ENCODE results near the gene CES2. TPM values are rescaled to one million over a fixed set of nuclear protein-coding genes. Genes with fewer than 3 reads are reported as not detected.
A peak's percentile ranks its signal among the peaks of the same experiment; 100 is the strongest.
"Not testable (repeated sequence)": the region's sequence is repeated elsewhere in the genome, so short reads cannot be mapped to it uniquely, and the experiment has no call there.

The CES2 gene
- total RNA-seq, 1 donor: 42.3 TPM

DNA sequence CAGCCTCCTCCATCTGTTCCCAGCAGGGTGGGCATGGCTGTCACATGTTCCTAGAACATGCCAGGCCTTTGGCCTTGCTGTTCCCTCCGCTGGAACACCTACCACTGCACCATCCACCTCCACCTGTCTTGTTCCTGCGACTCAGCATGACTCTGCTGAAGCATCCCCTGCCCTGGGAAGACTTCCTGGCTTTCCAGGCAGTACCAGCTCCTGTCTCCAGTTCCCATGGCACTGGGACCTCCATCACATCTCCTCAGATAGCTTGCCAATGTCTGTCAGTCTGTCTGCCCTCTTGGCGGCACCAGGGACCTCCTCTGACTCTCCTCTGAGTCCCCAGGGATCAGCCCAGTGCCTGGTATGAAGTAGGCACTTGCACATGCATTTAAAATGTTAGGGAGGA, 39.3 kb upstream of the CES2 start:
- Histone ChIP-seq H3K4me3 (ENCODE audit: insufficient read depth, low read length) (no peak overlapping the region), H3K4me1 (ENCODE audit: insufficient read depth, low read length) (peaks cover 28% of the 10 kb centered on the region), H3K36me3 (ENCODE audit: insufficient read depth, low read length) (peaks cover 4% of the 10 kb centered on the region), H4K20me1 (ENCODE audit: insufficient read depth, low read length) (peaks cover 4% of the 10 kb centered on the region), H3K79me2 (ENCODE audit: insufficient read depth, low read length) (no peaks in the 10 kb centered on the region), H2AFZ (ENCODE audit: low read length) (no peak overlapping the region), H3K4me2 (ENCODE audit: insufficient read depth, low read length) (no peak overlapping the region), H3K9me3 (ENCODE audit: low read depth, low read length) (no peaks in the 10 kb centered on the region), H3K27ac (ENCODE audit: low read depth, low read length) (no peak overlapping the region), H3K27me3 (ENCODE audit: insufficient read depth, low read length) (no peaks in the 10 kb centered on the region)
- no peak for DNase-seq (ENCODE audit: insufficient read length, low spot score, missing footprints)
- TF ChIP-seq, protein P1, sequence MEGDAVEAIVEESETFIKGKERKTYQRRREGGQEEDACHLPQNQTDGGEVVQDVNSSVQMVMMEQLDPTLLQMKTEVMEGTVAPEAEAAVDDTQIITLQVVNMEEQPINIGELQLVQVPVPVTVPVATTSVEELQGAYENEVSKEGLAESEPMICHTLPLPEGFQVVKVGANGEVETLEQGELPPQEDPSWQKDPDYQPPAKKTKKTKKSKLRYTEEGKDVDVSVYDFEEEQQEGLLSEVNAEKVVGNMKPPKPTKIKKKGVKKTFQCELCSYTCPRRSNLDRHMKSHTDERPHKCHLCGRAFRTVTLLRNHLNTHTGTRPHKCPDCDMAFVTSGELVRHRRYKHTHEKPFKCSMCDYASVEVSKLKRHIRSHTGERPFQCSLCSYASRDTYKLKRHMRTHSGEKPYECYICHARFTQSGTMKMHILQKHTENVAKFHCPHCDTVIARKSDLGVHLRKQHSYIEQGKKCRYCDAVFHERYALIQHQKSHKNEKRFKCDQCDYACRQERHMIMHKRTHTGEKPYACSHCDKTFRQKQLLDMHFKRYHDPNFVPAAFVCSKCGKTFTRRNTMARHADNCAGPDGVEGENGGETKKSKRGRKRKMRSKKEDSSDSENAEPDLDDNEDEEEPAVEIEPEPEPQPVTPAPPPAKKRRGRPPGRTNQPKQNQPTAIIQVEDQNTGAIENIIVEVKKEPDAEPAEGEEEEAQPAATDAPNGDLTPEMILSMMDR (IDR thresholded peaks at IDR 0.05; ENCODE audit: extremely low read depth, low read depth, low read length): no peak

DNA sequence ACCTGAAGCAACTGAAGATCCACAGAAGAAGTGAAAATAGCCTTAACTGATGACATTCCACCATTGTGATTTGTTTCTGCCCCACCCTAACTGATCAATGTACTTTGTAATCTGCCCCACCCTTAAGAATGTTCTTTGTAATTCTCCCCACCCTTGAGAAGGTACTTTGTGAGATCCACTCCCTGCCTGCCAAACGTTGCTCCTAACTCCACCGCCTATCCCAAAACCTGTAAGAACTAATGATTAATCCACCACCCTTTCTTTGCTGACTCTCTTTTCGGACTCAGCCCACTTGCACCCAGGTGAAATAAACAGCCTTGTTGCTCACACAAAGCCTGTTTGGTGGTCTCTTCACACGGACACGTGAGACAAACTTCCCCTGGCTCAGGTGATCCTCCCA, 38.6 kb upstream of the CES2 start:
- H3K27ac ChIP-seq (ENCODE audit: low read depth, low read length); DNase-seq (ENCODE audit: insufficient read length, low spot score, missing footprints); H3K27me3 ChIP-seq (ENCODE audit: insufficient read depth, low read length); H3K36me3 ChIP-seq (ENCODE audit: insufficient read depth, low read length); H2AFZ ChIP-seq (ENCODE audit: low read length); H3K9me3 ChIP-seq (ENCODE audit: low read depth, low read length); H3K4me3 ChIP-seq (ENCODE audit: insufficient read depth, low read length); H3K79me2 ChIP-seq (ENCODE audit: insufficient read depth, low read length); H4K20me1 ChIP-seq (ENCODE audit: insufficient read depth, low read length); H3K4me2 ChIP-seq (ENCODE audit: insufficient read depth, low read length): not testable (repeated sequence)
- peaks cover 32% of the 10 kb centered on the region for H3K4me1 ChIP-seq (ENCODE audit: insufficient read depth, low read length)

DNA sequence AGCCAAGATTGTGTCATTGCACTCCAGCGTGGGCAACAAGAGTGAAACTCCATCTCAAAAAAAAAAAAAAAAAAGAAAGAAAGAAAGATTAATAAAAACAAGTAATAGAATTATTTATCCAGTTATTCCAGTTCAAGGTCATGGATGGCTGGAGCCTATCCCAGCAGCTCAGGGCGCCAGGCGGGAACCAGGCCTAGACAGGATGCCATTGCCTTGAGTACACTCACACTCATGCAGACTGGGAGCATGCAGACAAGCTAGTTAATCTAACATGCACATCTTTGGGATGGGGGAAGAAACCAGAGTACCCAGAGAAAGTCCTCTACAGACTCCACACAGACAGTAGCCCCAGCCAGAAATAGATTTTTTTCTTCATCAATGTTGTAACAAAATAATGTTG, 37.1 kb upstream of the CES2 start:
- H3K27ac ChIP-seq (ENCODE audit: low read depth, low read length): no peak overlapping the region
- H3K9me3 ChIP-seq (ENCODE audit: low read depth, low read length): no peaks in the 10 kb centered on the region
- DNase-seq (ENCODE audit: insufficient read length, low spot score, missing footprints): peak; percentile 76
- H3K4me2 ChIP-seq (ENCODE audit: insufficient read depth, low read length): no peak overlapping the region
- TF ChIP-seq, protein P1 (IDR thresholded peaks at IDR 0.05; ENCODE audit: extremely low read depth, low read depth, low read length): no peak
- no peaks in the 10 kb centered on the region for H3K27me3 ChIP-seq (ENCODE audit: insufficient read depth, low read length)
- H3K4me3 ChIP-seq (ENCODE audit: insufficient read depth, low read length): no peak overlapping the region
- H3K79me2 ChIP-seq (ENCODE audit: insufficient read depth, low read length): no peaks in the 10 kb centered on the region
- H2AFZ ChIP-seq (ENCODE audit: low read length): no peak overlapping the region
- peaks cover 4% of the 10 kb centered on the region for H4K20me1 ChIP-seq (ENCODE audit: insufficient read depth, low read length)
- peaks cover 32% of the 10 kb centered on the region for H3K4me1 ChIP-seq (ENCODE audit: insufficient read depth, low read length)
- H3K36me3 ChIP-seq (ENCODE audit: insufficient read depth, low read length): no peaks in the 10 kb centered on the region

DNA sequence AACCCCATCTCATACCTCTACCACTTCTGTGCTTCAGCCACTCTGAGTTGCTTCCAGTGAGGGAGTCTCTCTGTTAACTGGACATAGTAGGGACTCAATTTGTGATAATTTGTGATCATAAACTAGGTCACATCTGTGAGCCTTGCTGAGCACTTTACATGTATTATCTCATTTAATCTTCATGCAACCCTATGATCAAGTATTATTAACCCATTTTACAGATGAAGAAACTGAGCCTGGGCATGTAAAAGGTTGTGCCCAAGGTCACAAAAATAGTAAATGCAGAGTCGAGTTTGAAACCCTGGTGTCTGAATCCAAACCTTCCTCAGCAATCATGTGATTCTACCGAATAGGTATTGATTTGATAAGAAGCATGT, 36.4 kb upstream of the CES2 start:
- peaks cover 4% of the 10 kb centered on the region for H4K20me1 ChIP-seq (ENCODE audit: insufficient read depth, low read length)
- no peaks in the 10 kb centered on the region for H3K27me3 ChIP-seq (ENCODE audit: insufficient read depth, low read length)
- H3K4me3 ChIP-seq (ENCODE audit: insufficient read depth, low read length): no peak overlapping the region
- H3K36me3 ChIP-seq (ENCODE audit: insufficient read depth, low read length): no peaks in the 10 kb centered on the region
- H3K4me1 ChIP-seq (ENCODE audit: insufficient read depth, low read length): peaks cover 34% of the 10 kb centered on the region
- DNase-seq (ENCODE audit: insufficient read length, low spot score, missing footprints): no peak
- H2AFZ ChIP-seq (ENCODE audit: low read length): no peak overlapping the region
- TF ChIP-seq, protein P1 (IDR thresholded peaks at IDR 0.05; ENCODE audit: extremely low read depth, low read depth, low read length): no peak
- no peaks in the 10 kb centered on the region for H3K79me2 ChIP-seq (ENCODE audit: insufficient read depth, low read length)
- no peak overlapping the region for H3K4me2 ChIP-seq (ENCODE audit: insufficient read depth, low read length)
- no peaks in the 10 kb centered on the region for H3K9me3 ChIP-seq (ENCODE audit: low read depth, low read length)
- H3K27ac ChIP-seq (ENCODE audit: low read depth, low read length): no peak overlapping the region

Measured in osteoblast (primary cell).